Lower leg skin (tissue), 3 donors: Measurements from ENCODE around the gene LRP4.

Source experiments
- POLR2A ChIP-seq, 2 donors: fragments of 450-650 bp; IDR thresholded peaks; one replicate each; pipeline ENCODE4 v1.6.1; 2016 to 2017; ENCODE audit warnings: antibody characterized with exemption in 2 of 2, mild to moderate bottlenecking in 1 of 2, moderate library complexity in 1 of 2
- TF ChIP-seq, protein P1 (sequence below), 3 donors: fragments of 450-650 bp; IDR thresholded peaks; one replicate each; pipeline ENCODE4 v1.5.1; 2016; ENCODE audit warnings: antibody characterized with exemption in 3 of 3, mild to moderate bottlenecking in 3 of 3, moderate library complexity in 2 of 3

DNA sequence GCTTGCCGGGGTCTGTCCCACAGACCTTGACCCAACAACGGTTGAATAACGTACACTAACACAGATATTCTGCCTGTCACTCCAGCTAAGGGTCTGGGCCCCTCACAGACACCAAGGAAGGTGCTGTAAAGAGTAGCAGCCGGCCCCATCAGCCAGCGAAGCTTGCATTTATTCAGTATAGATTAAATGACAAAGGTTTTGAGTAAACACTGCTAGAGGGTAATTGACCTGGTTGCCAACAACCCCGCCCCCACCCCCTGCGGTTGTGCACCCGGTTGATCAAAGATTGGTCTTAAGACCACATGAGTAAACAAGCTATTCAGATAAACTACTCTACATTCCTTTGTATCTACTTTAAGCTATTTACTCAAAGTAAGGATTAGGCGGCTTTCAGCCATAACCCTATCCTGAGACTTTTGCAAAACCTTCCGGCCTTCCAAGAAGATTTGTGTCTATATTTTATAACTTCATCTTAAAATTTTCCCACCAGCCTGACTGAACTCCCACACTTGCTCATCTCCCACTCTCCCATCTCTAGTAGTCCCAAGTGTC is 67.4 kb downstream of the LRP4 start:
- TF ChIP-seq, protein P1, sequence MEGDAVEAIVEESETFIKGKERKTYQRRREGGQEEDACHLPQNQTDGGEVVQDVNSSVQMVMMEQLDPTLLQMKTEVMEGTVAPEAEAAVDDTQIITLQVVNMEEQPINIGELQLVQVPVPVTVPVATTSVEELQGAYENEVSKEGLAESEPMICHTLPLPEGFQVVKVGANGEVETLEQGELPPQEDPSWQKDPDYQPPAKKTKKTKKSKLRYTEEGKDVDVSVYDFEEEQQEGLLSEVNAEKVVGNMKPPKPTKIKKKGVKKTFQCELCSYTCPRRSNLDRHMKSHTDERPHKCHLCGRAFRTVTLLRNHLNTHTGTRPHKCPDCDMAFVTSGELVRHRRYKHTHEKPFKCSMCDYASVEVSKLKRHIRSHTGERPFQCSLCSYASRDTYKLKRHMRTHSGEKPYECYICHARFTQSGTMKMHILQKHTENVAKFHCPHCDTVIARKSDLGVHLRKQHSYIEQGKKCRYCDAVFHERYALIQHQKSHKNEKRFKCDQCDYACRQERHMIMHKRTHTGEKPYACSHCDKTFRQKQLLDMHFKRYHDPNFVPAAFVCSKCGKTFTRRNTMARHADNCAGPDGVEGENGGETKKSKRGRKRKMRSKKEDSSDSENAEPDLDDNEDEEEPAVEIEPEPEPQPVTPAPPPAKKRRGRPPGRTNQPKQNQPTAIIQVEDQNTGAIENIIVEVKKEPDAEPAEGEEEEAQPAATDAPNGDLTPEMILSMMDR (IDR thresholded peaks at IDR 0.05): no peak
- no peak for TF ChIP-seq POLR2A (IDR thresholded peaks at IDR 0.05)
